ENCODE results near the gene ZSWIM3.

DNA sequence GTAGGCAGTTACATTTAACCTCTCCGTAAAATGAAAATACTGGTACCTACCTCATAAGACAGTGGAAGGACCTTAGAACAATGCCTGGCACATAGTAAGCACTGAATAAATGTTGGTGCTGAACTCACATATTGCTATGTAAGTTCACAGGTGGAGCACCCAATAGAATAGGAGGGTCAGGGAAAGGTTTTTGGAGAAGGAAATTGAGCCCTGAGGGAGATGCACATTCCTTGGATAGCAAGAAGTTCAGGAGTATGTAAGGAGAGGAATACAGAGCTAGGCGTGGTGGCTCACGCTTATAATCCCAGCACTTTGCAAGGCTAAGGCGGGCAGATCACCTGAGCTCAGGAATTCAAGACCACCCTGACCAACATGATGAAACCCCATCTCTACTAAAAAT lies 37.9 kb upstream of the ZSWIM3 start:
- TF ChIP-seq, protein P1, sequence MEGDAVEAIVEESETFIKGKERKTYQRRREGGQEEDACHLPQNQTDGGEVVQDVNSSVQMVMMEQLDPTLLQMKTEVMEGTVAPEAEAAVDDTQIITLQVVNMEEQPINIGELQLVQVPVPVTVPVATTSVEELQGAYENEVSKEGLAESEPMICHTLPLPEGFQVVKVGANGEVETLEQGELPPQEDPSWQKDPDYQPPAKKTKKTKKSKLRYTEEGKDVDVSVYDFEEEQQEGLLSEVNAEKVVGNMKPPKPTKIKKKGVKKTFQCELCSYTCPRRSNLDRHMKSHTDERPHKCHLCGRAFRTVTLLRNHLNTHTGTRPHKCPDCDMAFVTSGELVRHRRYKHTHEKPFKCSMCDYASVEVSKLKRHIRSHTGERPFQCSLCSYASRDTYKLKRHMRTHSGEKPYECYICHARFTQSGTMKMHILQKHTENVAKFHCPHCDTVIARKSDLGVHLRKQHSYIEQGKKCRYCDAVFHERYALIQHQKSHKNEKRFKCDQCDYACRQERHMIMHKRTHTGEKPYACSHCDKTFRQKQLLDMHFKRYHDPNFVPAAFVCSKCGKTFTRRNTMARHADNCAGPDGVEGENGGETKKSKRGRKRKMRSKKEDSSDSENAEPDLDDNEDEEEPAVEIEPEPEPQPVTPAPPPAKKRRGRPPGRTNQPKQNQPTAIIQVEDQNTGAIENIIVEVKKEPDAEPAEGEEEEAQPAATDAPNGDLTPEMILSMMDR (IDR thresholded peaks at IDR 0.05), result no peak
- no peak for TF ChIP-seq POLR2A (IDR thresholded peaks at IDR 0.05)
